Right renal cortex interstitium (tissue), 3 donors: ENCODE measurements around the gene DCTN5. TPM values are rescaled to one million over a fixed set of nuclear protein-coding genes. Genes with fewer than 3 reads are reported as not detected.
"Not testable (repeated sequence)": the region's sequence is repeated elsewhere in the genome, so short reads cannot be mapped to it uniquely, and the experiment has no call there.

Experiments
- DNase-seq, 3 donors: peaks; one replicate each; pipeline ENCODE4 v3.0.0-alpha.2; 2013; ENCODE audit warnings: low read depth in 3 of 3, low spot score in 2 of 3
- polyA plus RNA-seq, 3 donors: library from polyadenylated mRNA; unstranded; fragments of 120-200 nt; gene quantifications; one replicate each; pipeline ENCODE4 v1.2.1, GENCODE V29; 2013; ENCODE audit not compliant: insufficient read length in 3 of 3

Gene DCTN5
- polyA plus RNA-seq = 10 to 100 TPM; 64.6 to 77.3 (median 71.1) TPM

DNA sequence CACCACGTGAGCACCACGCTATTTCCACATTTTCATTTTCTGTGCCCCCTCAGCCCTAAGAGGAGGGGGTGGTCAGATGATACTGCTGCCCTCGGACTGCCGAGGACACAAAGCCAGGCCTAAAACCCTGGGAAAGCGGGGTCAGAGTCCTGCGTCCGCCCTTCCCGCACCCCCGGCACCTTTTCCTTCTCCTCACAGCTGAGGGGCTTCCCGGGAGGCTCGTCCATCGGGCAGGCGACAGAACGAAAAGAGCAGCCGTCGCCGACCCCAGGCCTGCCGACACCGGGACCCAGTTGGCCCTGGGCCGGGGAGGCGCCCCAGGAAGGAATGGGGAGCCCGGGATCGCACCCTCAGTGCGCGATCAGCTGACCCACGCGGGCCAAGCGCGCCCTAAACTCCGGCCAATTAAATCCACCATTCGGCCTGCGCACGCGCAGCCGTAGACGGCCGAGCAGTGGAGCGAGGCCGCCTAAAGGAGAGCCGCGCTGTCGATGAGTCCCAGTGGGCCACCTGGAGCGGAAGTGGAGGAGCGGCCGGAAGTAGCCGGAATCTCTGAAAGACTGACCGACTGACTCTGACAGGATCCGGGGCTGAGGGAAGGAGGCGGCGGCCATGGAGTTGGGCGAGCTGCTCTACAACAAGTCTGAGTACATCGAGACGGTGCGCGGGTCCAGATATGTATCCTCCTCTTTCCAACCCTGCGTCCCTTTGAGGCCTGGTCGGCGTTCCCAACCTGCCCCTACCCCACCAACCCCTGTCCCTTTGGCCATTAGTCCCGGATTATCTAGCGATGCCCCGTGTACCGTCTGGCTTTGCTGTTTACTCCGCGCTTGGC lies at the start of gene DCTN5, which contains the start of gene PALB2:
Gene DCTN5, plus strand, starts transcription at position 536 of the 835 bp plus-strand sequence. Its CDS starts 77 bp downstream, at position 613.
Gene PALB2, minus strand, starts transcription at position 380 of the 835 bp plus-strand sequence. Its CDS starts 153 bp downstream, at position 227.
- DNase-seq = peak; percentile 72 to 82 (median 76)

DNA sequence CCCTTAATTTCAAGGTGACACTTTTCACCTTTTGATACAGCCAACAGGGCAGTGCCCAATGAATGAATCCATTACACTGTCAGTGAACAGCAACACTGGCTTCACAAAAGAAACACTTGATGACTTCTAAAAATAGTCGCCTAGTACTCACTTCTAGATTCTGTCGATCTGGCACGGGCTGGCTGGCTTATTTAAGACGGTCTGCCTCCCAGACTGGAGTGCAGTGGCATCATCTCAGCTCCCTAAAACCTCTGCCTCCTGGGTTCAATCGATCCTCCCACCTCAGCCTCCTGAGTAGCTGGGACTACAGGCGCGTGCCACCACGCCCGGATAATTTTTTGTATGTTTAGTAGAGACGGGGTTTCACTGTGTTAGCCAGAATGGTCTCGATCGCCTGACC lies 47.1 kb upstream of the DCTN5 start:
- no peak for DNase-seq

DNA sequence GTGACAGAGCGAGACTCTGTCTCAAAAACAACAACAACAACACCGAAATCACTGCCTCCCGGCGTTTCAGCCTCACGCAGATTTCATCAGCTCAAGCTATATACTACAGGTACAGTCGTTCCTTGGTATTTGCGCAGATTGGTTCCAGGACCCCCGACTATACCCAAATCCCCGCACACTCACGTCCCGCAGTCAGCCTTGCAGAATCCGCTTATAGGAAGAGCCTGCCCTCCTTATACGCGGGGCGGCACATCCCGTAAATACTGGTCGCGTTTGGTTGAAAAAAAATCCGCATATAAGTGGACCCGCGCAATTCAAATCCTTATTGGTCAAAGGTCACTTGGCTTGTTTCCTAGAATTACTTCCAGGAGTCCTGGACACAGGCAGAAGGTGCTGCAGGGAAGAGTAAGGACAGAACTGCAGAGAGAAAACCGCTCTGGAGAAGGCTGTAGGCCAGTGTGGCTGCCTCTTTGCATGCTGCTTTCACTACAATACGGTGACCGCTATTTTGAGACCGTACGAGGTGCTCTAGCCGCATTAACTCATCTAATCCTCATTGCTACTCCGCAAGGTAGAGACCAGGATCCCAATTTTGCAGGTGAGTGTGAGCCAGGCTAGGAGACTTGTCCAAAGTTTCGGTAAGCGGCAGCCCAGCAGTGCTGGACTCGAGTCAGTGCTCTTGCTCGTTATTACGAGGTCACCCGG lies 45.9 kb upstream of the DCTN5 start:
- DNase-seq = peak in 1 of 3 donors; percentile 4

DNA sequence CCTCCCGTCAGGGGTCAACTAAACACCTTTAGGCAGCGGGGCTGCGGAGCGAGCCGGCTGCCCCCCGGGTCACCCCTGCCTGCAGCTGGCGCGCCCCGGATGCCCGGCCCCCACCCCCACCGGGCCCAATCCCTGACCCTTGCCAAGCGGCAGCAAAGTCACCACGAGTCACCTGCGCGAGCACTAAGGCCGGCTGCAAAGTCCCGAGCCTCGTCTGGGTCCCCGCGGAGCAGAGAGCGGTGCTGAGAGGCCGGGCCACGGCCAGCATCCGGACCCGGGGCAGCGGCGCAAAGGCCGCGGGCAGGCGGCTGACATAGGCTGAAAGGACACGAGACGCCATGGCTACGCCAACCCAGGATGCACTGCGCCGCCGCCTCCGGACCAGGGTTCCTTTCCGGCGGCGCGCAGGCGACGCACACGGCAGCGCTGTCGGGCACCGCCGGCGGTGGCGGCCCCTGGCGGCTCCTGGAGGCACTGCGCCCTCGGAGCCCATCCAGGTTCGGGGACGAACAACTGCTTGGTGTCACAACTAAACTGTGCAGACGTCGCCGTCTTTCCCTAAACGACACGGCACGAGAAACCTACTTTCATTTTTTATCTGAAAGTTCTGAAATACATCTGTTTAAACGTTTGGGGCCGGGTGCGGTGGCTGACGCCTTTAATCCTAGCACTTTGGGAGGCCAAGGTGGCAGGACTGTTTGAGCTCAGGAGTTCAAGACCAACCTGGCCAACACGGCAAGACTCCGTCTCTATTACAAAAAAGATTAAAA lies 45.1 kb upstream of the DCTN5 start, which contains the start of gene NDUFAB1:
Gene NDUFAB1, minus strand, starts transcription at position 366 of the 770 bp plus-strand sequence. Its CDS starts 26 bp downstream, at position 340.
- peak; percentile 60 to 83 (median 69) for DNase-seq

DNA sequence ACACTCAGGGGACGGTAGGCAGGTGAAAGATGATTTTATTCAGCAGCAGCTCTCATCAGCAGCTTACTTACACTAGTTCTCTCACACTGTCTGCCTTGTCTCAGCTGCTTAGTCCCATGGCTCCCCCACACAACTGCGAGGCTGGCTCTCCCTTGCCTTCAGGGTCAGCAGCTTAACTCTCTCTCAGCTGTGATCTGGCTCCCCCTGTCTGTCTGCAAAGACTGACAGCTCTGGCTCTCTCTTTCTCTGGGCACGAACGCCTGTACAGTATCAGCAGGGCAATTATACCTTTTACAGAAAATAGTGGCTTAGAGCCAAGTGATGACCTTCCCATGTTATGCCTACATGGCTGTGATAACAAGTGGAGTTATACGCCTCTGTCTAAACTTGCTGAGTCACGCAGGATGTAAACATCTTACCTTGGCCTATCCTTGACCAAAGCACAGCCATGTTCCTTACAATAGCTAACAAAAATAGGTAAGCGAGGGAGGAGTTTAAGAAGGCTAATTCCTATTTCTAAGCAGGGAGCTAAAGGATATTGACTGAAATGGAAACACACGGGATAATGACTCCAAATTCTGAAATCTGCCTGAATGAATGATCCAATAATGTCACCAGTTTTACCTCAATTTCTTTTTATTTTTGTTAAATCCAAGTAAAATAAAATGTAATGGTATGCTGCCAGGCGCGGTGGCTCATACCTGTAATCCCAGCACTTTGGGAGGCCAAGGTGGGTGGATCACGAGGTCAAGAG lies 44.1 kb upstream of the DCTN5 start:
- no peak for DNase-seq

DNA sequence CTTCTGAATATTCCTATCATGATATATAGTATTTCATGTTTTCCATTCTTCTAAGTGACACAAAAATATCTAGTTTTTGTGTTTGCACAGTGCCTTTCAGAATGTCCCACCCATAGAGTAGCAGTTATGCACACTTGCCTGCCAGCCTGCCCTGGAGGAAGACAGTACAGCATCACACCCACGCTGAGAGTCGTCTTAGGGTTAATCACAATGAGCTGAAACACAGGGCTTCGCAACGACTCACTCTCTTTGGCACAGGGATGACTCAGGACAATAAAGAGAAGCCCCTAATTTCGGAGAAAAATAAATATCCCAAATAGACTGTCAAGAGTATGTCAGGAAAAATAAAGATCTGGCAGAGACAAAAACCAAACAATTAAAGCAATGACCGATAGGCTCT lies 33.5 kb upstream of the DCTN5 start:
- no peak for DNase-seq

DNA sequence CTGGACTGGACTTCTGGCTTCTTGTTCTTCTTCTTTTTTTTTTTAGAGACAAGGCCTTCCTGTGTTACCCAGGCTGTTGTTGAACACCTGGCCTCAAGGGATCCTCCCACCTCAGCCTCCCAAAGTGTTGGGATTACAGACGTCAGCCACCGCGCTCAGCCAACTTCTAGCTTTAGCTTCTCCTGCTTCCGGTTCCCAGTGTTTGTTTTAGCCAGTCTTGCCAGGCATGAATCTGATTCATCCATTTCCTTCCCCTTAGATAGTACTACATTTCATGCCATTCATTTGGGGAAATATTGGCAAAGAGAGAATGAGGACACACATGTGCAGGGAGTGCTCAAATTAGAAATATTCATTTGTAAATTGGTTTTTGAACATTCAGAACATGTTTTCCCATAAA lies 33.1 kb upstream of the DCTN5 start:
- DNase-seq = no peak

DNA sequence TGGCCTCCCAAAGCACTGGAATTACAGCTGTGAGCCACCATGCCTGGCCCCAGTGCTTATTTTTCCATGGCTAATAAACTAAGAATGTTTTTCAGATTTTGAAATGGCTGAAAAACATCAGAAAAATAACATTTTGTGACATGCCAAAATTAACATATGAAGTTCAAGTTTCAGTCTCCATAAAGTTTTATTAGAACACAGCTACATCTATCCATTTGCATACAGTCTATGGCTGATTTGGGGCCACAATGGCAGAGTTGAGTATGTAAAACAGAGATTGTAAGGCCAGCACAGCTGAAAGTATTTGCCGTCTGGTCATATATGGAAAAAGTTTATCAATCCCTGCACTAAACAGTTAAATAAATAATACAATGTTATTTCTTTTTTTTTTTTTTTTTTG lies 31.3 kb upstream of the DCTN5 start:
- no peak for DNase-seq

DNA sequence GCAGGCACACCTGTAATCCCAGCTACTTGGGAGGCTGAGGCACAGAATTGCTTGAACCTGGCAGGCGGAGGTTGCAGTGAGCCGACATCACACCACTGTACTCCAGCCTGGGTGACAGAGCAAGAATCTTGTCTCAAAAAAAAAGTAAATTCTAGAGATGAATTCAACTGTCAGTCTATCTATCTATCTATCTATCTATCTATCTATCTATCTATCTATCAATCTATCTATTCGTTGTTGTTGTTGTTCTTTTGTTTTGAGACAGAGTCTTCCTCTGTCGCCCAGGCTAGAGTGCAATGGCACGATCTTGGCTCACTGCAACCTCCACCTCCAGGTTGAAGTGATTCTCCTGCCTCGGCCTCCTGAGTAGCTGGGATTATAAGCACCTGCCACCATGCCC lies 30.4 kb upstream of the DCTN5 start:
- DNase-seq = not testable (repeated sequence)

DNA sequence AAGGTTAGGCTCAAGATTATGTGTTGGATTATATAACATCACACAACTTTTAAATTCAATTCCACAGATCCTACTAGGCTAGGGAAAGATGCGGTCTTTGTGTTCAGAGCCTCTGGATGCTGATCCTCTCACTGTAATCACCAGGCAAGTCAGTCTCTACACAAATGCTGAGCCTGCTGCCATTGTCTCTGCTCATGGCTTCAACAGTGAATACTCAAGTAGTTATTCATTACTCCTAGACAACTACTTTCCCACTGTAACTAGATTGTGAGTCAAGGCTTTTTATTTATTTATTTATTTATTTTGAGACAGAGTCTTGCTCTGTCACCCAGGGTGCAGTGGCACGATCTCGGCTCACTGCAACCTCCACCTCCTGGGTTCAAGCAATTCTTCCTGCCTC lies 29.3 kb upstream of the DCTN5 start:
- no peak for DNase-seq

DNA sequence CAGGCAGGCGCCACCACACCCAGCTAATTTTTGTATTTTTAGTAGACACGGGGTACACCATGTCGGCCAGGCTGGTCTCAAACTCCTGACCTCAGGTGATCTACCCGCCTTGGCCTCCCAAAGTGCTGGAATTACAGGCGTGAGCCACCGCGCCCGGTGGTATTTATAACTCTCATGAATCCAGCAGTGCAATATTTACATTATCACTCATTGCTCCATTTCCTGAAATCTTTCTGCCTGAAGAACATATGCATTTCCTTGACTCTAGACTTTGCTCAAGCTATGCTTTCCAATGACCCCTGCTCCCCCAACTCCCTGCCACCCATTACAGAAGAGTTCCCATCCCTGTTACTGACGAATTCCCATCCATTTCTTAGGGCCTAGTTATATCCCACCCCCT lies 25.5 kb upstream of the DCTN5 start:
- DNase-seq = no peak

DNA sequence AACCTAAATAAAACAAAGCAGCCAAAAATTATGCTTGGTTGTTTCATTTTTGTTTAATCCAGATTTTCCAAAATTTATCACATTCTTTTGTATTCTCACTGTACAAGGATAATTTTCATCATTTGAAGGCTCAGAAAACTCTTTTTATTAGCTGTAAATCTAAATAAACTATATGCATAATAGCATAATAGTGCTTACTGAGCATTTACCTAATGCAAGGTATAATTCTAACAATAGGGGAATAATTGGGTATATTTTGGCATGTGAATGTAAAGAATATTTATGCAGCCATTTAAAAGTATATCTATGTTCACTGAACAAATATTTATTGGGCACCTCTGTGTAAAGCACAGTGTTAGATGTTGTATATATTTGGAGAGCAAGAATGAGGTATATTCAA lies 17.2 kb upstream of the DCTN5 start:
- no peak for DNase-seq

DNA sequence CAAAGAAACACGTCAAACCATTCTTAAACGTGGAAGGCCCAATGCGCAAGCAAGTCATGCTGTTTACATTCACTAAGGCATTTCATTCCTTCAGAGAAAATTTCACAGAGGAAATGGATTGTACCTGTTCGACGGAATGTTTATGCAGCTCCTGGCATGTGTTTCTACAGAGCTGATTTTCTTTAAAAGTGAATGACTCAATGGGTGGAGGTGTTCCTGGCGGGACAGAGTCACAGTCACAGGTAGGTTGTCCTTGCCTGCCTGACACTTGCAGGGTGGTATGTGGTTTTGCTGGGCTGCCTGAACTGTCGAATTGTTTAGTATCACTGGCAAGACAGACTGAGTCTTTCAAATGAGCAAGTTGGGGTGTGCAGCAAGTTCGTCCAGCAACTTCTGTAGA lies 11.8 kb upstream of the DCTN5 start:
- no peak for DNase-seq

DNA sequence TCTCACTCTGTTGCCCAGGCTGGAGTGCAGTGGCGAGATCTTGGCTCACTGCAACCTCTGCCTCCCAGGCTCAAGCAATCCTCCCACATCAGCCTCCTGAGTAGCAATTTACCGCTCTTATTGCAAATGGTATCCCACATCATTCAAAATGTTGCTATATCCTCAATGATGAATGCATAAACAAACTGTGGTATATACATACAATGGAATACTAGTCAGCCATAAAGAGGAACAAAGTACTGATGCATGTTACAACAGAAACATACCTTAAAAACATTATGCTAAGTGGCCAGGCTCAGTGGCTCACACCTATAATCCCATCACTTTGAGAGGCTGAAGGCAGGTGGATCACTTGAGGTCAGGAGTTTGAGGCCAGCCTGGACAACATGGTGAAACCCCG lies 9.4 kb upstream of the DCTN5 start:
- DNase-seq = not testable (repeated sequence)

DNA sequence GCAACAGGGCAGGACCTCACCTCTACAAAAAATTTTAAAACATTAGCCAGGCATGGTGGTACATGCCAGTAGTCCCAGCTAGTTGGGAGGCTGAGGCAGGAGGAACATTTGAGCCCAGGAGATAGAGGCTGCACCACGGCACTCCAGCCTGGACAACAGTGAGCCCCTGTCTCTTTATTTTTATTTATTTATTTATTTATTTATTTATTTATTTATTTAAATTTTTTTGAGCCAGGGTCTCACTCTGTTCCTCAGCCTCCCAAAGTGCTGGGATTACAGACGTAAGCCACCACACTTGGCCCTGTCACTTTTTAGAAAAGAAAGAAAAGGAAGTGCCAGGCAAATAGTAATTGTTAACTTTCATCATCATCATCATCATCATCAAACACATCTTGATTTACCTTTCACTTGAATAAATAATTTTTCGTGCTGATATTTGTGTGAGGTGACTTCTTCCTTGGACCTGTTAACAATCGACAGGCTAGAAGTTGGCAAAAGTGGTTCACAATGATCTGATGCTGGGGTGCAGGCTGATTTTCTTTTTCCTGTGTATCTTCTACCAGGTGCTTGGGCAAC lies 6.7 kb upstream of the DCTN5 start:
- no peak for DNase-seq

DNA sequence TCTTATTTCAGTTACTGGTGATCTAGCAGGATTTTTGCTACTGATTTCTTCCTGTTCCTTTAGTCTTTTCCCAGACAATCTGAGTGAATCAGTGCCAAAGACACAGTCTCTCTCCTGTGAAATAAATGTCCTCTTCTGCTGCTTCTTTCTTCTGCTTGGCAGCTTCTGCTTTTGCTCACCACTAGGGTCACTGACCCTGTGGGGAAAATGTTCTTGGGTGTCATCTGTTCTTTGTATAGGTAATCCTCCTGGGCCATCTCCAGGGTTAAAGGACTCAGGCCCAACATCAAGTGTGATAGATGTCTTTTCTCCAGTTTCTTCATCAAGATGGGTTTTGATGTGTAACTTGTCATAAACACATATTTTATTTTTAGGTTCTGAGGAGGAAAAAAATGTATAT lies 5.3 kb upstream of the DCTN5 start:
- DNase-seq = no peak

DNA sequence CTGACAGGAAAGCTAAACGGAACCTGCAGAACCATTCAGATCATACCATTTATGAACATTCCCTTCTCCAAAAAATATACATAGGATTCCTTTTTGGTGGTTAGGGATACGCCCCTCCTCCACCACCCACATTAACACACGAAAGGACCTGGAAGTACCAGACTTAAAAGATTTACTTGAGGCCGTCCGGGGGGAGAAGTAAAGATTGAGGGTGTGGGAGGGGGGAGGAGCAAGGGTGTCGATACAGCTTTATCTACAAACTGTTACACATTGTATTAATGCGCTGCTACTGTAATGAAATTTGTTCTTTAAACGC lies 693 bp upstream of the DCTN5 start:
- peak in 1 of 3 donors; percentile 2 for DNase-seq

DNA sequence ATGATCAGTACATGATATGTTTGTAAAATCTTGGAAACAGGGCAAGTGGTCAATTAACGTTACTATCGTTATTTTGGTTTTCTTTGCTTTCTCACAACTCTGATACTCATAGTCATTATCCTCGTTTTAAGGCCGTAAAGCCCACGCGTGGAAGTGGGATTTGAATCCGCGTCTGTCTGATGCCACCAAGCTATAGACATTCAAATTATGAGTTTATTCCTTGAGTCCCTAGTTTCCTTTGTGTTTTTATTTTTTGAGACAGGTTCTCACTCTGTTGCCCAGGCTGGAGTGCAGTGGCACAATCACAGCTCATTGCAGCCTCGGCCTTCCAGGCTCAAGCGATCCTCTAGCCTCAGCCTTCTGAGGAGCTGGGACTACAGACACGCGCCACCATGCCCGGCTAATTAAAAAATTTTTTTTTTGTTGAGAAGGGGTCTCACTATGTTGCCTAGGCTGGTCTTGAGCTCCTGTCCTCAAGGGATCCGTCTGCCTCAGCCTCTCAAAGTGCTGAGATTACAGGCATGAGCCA lies 1.0 kb downstream of the DCTN5 start:
- DNase-seq = no peak

DNA sequence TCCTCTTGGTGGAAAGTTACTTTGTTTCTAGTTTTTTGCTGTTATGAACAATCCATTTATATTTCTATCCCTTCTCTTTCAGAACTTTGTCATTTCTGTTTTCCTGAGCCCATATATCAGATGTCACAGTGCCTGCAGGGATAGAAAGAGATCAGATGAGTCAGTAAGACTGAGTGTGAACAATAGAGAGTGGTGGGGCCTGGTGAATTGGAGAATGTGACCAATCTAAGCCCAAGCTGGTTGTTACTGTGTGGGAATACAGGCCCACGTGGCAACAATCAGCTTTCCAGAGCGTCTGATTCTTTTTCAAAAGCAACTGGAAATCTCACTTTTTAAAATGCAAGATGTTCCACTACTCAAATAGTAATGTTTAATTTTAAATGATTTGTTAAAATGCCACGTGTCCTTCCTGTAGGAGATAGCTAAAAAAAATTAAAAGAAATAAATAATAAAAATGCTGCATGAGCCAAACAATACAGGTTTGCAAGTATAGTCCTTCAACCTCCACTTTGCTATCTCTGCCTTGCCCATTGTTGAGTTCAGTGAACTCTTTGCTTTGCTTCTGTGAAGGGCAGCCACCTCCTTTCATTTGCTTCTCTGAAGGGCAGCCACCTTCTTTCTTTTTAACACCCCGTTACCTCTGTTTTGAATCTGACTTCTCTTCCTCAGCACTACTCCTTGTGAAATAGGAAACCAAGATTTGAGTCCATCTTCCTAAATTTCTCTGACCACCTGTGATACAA lies 9.6 kb downstream of the DCTN5 start:
- no peak for DNase-seq
